Esophagus muscularis mucosa (tissue), 4 donors: Measurements from ENCODE around the gene GPX1.

Experiments used
- CTCF ChIP-seq, 3 experiments: fragments of 200-600 bp in 2 of 3; fragments of 450-650 bp in 1 of 3; sonication (generic) in 2 of 3; IDR thresholded peaks; one replicate each; pipeline ENCODE4 v1.5.1; 2017 to 2019; ENCODE audit warnings: antibody characterized with exemption in 3 of 3, mild to moderate bottlenecking in 2 of 3, moderate library complexity in 1 of 3
- EP300 ChIP-seq: sonication (generic); formaldehyde crosslinking; IDR thresholded peaks from one replicate; pipeline ENCODE4 v1.6.1; 2017; ENCODE audit warnings: antibody characterized with exemption
- POLR2A ChIP-seq: fragments of 450-650 bp; IDR thresholded peaks from one replicate; pipeline ENCODE4 v1.6.1; 2017; ENCODE audit warnings: antibody characterized with exemption, moderate library complexity, mild to moderate bottlenecking, low read depth

GRCh38 chr3:49401766-49402165 lies 43.6 kb upstream of the GPX1 start:
- TF ChIP-seq EP300 (no peak), POLR2A (no peak), CTCF (IDR thresholded peaks at IDR 0.05) (no peak)
